Suppressor macrophage (primary cell): ENCODE data around the gene PNPLA8.

Source experiments
- DNase-seq, 4 experiments: peaks; one replicate each; pipeline ENCODE4 v3.0.0-alpha.2; 2020 to 2022

PNPLA8 gene

DNA sequence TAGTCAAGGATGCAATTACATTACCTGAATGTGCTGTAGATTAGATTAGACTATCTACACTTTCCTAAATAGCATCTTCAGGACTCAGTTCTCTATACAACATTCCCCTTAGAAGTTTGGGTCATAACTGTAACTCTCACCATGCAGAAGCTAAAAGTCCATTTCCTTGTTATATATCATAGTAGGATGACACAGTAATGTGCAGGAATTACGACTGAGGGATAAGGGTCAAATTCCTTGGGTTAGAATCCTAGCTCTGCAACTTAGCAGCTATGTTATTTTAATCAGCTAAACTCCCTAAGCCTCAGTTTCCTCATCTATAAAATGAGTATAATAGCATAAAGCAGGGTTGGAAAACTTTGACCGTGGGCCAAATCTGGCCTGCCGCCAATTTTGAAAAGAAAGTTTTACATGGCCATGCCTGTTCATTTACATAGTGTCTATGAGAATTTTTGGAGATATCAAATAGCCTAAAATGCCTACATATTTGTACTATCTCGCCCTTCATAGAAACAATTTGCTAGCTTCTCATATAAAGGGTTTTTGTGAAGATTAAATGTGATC lies 84.5 kb downstream of the PNPLA8 start:
- DNase-seq, result no peak

DNA sequence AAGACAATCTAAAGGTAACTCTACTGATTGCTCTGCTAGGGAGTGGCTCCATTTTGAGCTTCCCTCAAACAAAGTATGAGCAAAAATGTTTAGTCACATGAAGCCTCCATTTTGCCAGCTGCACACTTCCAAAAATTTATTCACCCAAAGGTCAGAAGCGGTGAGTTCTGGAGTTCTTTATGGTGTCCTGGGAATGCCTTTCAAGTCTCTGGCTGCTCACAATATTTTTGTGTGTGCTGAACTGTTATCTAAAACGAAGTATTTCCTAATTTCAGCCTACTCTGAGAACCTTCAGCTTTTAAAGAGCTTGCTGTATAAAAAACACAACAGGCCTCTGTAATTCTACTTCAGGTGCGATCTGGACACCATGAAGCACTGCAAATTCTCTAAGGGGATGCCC lies 85.3 kb downstream of the PNPLA8 start:
- DNase-seq, result no peak

DNA sequence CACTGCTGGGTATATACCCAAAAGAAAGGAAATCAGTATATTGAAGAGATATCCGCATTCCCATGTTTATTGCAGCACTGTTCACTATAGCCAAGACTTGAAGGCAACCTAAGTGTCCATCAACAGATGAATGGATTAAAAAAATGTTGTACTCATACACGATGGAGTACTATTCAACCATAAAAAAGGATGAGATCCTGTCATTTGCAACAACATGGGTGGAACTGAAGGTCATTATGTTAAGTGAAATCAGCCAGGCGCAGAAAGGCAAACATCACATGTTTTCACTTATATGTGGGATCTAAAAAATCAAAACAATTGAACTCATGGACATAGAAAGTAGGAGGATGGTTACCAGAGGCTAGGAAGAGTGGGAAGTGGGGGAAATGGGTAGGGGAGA lies 89.0 kb downstream of the PNPLA8 start:
- DNase-seq, result no peak

DNA sequence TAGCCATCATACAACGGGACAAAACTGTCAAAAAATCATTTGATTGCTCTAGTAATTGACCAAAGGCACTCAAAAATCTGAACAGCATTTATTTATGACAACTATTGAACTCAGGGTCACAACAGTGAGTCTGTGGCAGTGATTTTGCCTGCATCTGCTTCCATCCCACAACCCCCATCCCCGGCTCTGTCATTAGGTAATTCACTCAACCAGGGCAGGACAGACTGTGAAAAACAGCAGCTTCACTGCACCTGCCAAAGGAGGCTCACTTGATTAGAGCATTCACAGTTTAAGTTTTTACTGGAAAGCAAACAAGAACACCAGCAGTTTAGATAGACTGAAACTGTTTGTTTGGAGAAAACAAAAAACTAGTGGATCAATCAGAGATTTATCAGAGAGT lies 91.9 kb downstream of the PNPLA8 start:
- no peak for DNase-seq

DNA sequence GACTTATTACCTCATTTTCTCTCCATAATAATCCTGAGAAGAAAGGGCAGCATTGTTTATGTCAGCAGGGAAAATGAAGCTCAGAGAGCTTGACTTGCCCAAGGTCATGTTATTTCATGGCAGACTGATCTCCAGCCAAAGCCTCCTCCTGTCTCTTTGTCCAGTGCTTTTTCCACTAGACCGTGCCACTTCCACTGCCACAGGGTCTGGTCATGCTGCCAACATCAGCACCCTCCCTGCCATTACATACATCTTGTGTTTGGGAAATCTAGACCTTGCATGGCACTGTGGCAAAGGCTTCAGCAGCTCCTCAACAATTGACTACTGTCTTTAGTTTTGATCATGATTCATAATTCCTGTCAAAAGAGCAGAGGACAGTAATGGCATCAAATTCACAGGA lies 94.8 kb downstream of the PNPLA8 start:
- DNase-seq, result no peak

DNA sequence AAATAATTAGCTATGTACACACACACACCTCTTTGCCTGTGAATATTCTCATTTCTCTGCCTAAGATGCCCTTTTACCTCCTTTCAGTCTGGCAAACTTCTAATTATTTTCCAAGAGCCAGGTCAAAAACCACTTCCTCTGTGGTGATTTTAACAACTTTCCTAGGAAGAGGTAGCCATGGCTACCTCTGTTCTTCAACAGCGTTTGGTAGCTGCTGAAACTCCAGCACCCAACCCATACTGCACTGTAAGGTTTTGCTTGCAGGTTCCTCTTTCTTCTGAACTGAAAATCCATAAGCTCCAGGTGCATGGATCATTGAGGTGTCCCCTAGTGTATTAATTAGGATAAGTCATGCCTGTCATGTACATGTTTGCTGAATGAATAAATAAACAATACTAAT lies 95.3 kb downstream of the PNPLA8 start:
- no peak for DNase-seq

DNA sequence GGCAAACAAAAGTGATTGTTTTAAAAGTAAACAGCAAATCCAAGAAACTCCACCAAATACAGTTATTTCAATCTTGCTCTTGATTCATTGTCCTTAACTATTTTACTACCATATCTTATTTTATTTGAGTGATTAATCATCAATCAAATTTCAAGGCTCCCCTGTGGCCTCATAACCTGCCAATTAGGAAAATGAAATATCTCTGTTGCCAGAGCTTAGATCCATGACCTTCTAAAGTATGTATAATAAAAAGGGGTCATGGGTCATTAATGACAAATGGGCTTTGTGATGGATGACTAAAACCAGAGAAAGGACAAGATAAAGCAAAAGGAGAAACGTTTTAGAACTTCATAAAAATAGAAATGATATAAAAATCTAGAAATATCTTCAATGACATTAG lies 98.2 kb downstream of the PNPLA8 start:
- no peak for DNase-seq

DNA sequence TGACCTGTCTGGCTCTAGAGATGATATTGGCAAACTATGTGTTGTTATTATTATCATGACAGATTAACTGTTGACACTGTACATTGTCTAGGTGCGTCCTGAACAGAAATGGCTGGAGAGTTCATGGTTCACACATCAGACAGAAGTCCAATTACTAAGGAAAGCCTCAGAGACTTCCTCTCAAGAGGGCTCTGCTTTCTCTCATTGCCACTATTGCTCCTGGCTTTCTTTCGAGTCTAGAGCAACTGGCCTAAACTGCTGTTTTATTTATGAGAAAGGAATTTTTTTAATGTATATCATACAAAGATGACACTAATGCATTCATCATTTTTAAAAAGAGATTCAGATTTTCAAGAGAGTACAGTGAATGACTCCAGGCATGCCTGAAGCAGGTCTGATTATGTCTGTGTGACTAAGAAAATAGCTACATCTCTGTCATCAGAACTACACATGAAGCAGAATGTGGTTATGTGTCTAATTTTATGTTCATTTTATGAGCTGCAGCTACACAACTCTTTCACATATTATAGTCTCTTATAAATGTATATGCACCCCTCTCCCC lies 100.1 kb downstream of the PNPLA8 start:
- no peak for DNase-seq

DNA sequence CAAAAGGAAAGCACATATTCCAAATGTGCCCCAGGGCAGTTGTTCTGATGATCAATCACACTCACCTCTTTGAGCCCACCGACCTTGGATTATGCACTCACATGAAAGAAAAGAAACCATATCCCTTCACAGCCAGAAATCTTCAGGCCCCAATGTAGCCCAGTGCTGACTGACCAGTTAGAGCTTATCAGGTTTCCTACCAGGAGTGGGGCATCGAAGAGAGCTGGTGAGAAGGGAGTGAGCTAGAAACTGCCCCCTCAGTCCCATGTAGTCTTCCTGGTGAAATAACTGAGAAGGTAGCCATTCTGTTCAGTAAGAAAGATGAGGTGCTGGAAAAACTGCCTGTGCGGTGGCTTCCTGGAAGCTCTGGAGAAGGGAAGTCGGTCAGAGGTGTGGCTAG lies 101.9 kb downstream of the PNPLA8 start:
- DNase-seq, result no peak

DNA sequence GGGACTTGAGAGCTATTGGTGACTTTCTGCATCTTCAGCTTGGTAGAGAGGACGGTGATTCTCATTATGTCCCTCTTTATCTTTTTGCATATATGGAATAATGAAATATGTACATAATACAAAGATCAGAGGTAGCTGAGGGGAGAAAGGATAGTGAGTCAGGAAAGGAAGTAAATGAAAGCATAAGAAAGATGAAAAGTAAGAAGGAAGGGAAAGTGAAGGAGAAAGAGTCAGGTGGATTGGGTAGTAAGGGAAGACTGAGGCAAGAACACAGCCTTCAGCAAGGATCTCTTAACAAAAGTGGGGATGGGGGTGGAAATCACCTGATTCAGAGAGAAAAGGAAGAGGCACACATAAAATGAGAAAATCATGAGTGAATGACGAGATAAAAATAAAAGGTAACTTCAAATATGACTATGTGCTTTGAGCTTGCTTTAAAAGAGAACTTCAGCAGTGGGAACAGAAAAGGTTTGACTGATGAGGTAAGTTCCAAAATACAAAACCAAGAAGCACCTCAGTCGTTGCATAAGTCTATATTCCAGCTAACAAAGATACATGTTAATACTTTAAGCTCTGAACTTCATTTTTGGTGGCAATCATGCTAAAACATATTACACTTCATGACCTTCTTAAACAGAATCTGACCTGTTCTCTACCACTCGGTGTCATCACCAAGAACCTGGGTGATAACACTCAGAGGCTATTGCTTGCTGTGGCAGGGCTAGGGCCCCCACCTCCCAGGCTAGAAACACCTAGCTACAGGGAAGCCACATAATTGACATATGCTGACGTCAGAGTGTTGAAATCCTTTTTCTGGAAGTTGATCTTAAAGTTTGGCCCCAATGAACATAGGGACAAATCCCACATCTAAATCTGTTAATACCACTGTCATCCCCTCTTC lies 102.6 kb downstream of the PNPLA8 start:
- DNase-seq, result no peak

DNA sequence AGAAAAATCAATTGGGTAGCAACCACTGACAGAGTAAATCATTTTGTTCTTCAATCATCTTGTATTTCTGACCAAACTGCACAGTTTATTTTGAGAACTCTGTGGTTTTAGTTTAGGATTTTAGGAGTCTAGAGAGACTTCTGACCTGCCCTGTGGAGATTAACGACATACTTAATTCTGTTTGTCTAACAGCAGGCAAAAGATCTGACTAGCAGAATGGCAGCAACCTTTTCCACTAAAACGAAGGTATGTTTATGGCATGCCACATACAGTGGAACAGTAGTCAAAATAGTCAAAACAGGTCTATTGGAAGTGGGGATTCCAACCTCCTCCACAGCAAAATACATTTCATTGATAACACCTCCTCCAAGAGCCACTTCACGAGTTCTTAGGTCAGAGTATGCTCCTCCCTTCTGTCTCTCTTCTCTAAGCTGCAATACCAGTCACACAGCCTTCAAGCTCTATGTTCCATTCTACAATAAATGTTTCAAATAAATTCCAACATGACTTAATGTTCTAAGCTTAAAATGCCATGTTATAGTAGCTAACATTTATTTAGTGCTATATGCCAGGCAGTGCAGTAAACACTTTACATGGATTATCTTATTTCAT lies 104.1 kb downstream of the PNPLA8 start:
- DNase-seq, result no peak
